Neuron (in vitro differentiated cells): ENCODE measurements around the gene SRRM4.
"Not testable (repeated sequence)": the region's sequence is repeated elsewhere in the genome, so short reads cannot be mapped to it uniquely, and the experiment has no call there.

ENCODE experiments used
- H2AFZ ChIP-seq: one replicate; pipeline ENCODE4 v1.6.1; 2013; ENCODE audit warnings: low read depth, mild to moderate bottlenecking, inconsistent platforms, low read length, moderate library complexity
- H3K27me3 ChIP-seq: one replicate; pipeline ENCODE4 v1.6.1; 2013; ENCODE audit warnings: low read length; ENCODE audit not compliant: insufficient read depth
- H3K36me3 ChIP-seq: one replicate; pipeline ENCODE4 v1.6.1; 2013; ENCODE audit warnings: low read length; ENCODE audit not compliant: insufficient read depth
- H3K4me1 ChIP-seq: one replicate; pipeline ENCODE4 v1.6.1; 2013; ENCODE audit warnings: low read length; ENCODE audit not compliant: insufficient read depth
- H3K4me3 ChIP-seq: 2 replicates; pipeline ENCODE4 v1.5.1; 2013; ENCODE audit warnings: mild to moderate bottlenecking, low read length, moderate library complexity
- H3K9me3 ChIP-seq: one replicate; pipeline ENCODE4 v1.6.1; 2013; ENCODE audit warnings: low read length

SRRM4 gene

DNA sequence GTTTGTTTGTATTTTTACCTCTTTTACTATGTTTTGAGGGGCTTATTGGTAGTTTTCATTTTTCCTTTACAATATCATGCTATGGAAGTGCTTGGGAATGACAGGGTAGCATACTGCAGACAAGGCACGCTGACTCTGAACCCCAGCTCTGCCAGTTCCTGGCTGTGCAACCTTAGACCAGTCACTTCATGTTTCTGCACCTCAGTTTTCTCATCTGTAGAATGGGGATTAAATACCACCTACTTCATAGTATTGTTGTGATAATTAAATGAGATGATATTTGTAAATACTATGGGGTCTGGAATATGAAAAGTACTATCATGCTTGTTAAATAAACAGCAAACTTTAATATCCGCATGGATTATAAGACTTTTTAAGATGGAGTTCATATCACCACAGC is 35.4 kb downstream of the SRRM4 start:
- no peak overlapping the region for H2AFZ ChIP-seq
- no peak overlapping the region for H3K4me3 ChIP-seq
- no peaks in the 10 kb centered on the region for H3K4me1 ChIP-seq
- H3K9me3 ChIP-seq, result no peaks in the 10 kb centered on the region
- H3K27me3 ChIP-seq, result no peaks in the 10 kb centered on the region
- no peaks in the 10 kb centered on the region for H3K36me3 ChIP-seq

DNA sequence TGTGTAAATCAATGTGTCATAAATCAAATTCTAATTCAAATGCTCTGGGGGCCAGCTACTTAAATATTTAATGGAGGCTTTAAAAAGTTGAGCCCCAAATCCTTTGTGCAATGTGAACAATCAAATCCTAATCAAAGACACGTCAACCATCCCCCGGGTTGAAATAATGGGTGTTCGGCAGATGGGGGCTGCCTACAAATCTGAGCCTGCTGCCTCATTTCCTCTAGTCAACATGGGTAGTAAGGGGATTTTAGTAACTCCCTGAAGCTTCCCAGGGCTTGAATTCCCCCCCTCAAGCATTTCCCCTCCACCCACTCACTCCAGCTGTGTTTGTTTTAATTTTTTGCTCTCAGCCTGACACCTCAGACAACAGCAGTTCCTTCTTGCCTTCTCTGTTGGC is 37.8 kb downstream of the SRRM4 start:
- H2AFZ ChIP-seq, result no peak overlapping the region
- H3K9me3 ChIP-seq, result no peaks in the 10 kb centered on the region
- H3K36me3 ChIP-seq, result no peaks in the 10 kb centered on the region
- no peaks in the 10 kb centered on the region for H3K4me1 ChIP-seq
- H3K4me3 ChIP-seq, result no peak overlapping the region
- H3K27me3 ChIP-seq, result no peaks in the 10 kb centered on the region

DNA sequence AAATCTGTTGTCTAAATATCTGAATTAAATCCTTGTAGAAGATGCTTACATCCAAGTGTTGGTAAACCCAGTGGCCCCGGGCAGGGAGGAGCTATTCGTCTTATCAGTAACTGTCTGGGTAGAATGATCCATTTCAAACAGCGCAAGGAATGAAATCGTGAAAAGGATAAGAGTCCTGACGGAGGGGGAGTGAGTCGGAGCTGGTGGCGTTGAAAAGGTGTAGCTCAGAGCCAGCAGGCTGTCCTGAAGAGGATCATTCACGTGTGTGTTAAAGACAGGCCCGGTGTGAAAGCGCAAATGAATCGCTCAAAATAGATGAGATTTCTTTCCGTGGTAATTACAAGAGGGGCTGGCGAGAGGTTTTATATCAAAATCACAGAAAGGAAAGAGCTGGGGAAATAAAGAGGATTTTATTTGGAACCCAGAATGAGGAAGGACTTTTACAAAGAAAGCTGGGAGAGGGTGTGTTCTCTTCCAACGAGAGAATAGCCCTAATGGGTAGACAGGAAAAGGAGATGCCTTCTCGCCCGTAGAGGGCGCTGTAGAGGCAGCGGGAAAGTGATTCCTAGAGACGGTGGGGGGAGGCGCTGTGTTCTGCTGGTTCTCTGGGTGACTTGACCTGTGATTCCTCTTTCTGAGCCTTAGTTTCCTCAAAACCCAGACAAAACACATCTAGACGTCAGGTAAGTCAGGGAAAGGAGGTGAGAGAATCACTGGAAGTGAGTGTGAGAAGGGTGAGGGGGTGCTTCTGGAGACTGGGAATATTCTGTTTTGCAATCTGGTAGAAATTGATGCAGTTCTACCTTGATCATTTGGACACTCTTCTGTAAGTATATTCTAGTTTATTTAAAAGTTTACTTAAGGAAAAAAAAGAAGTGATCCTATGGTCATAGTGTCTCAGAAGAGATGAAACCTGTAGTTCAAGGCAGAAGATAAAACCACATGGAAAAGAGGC is 39.3 kb downstream of the SRRM4 start:
- H3K27me3 ChIP-seq, result no peaks in the 10 kb centered on the region
- no peaks in the 10 kb centered on the region for H3K9me3 ChIP-seq
- H3K4me3 ChIP-seq, result no peak overlapping the region
- H3K36me3 ChIP-seq, result no peaks in the 10 kb centered on the region
- H2AFZ ChIP-seq, result no peak overlapping the region
- H3K4me1 ChIP-seq, result no peaks in the 10 kb centered on the region

DNA sequence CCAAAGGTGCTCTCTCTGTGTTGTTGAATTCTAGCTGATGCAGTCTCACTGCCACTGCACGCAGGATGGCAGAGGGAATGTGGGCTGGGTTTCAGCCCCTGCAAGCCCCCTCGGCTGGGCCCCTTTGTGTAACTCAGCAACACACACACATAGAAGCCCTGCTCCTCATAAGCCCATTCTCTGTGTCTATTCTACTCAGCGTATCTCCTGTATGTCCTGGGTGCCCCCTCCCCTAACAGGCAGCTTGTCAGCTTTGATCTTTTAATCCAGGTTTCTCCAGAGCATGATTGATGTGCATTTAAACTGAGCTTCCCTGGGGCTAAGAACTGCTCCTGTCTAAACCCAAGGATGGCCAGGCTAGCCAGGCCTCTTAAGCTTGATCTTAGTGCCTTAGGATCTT is 43.0 kb downstream of the SRRM4 start:
- no peak overlapping the region for H2AFZ ChIP-seq
- H3K4me1 ChIP-seq, result no peaks in the 10 kb centered on the region
- H3K9me3 ChIP-seq, result no peaks in the 10 kb centered on the region
- no peak overlapping the region for H3K4me3 ChIP-seq
- no peaks in the 10 kb centered on the region for H3K27me3 ChIP-seq
- H3K36me3 ChIP-seq, result no peaks in the 10 kb centered on the region

DNA sequence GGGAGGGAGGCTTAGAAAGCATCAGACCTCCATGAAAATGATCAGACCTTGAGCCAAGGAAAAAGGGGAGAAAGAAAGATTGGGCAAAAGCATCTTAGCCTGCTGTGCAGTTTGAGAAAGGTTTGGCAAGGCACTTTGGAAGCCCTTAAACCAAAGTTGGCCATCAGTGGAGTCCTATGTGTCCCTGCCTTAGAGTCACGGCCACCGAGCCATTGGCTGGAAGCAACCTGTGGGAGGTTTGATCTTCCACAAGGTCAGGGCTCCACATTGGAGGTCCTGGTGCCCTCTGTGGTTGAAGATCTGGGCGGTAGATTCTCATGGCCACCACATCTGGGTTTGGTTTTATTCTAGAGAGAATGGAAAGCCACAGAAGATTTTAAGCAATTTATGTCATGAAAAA is 44.4 kb downstream of the SRRM4 start:
- Histone ChIP-seq H3K4me3 (no peak overlapping the region), H3K9me3 (no peaks in the 10 kb centered on the region), H3K36me3 (no peaks in the 10 kb centered on the region), H3K27me3 (no peaks in the 10 kb centered on the region), H2AFZ (no peak overlapping the region), H3K4me1 (no peaks in the 10 kb centered on the region)

DNA sequence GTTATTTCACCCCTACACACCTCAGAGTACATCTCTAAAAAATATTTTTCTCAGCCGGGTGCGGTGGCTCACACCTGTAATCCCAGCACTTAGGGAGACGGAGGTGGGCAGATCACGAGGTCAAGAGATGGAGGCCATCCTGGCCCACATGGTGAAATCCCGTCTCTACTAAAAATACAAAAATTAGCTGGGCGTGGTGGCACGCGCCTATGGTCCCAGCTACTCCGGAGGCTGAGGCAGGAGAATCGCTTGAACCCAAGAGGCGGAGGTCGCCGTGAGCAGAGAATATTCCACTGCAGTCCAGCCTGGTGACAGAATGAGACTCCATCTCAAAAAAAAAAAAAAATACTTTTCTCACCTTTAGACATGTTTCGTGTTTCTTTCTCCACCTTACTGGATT is 52.0 kb downstream of the SRRM4 start:
- H2AFZ ChIP-seq, H3K4me3 ChIP-seq, H3K9me3 ChIP-seq, H3K36me3 ChIP-seq, H3K27me3 ChIP-seq, H3K4me1 ChIP-seq: not testable (repeated sequence)

DNA sequence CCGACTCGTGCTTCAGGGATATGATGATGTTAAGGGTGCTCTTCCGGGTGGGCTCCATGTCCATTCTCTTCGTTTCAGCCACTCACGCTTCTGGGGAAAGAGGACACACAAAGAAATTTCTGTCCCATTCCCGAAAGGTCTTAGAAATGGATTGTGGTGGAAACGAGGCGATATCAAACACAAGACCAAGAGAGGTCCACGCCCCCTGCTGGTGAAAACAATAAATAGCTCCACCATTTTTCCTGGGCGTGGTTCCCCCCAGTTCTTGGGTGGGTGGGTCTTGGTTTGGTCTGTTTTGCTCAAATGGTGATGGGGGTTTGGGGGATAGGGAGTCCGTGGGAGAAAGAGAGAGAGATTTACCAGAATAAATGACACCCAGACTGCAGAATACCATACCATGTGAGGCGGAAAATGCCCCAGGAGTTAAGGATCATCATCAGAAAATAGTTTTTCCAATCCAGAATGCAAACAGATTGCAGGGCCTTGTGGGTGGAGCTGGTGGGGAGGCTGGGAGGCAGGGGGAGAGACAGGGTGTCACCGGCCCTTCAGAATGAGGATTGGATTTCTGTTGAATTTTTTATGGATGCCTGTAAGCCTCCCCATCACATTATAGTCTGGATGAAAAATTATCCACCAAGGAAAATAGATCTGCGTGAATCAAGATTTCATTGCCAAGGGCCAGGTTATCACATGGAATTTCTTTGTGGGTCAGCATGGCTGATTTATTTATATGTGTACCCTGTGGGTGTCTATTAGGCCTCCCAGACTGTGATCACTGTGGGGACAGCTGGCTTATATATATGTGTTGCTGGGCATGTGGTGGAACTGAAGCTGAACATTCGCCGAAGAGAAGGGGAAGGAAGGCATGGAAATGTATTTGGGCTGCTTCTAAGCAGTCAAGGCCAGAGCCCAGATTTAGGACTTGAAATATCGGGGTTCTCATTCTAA is 55.8 kb downstream of the SRRM4 start:
- no peak overlapping the region for H3K4me3 ChIP-seq
- H2AFZ ChIP-seq, result no peak overlapping the region
- no peaks in the 10 kb centered on the region for H3K27me3 ChIP-seq
- H3K36me3 ChIP-seq, result no peaks in the 10 kb centered on the region
- H3K9me3 ChIP-seq, result no peaks in the 10 kb centered on the region
- no peaks in the 10 kb centered on the region for H3K4me1 ChIP-seq

DNA sequence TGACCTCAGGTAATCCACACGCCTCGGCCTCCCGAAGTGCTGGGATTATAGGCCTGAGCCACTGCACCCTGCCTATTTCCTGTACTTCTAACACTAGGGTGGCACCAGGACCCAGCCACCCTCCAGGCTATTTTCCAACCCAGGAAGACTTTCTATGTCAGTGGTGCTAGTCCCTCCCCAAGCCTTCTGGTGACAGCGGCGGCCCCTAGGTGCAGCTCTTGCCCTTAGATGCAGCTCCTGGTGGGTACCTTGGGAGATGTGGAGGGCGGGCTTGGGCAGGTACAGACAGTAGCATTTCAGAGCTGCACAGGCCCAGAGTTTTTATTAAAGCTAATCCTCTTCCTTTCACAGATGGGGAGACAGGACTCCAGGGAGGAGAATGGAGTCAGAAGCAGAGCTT is 62.8 kb downstream of the SRRM4 start:
- Histone ChIP-seq H3K36me3 (no peaks in the 10 kb centered on the region), H3K27me3 (no peaks in the 10 kb centered on the region), H3K4me3 (no peak overlapping the region), H2AFZ (no peak overlapping the region), H3K9me3 (no peaks in the 10 kb centered on the region), H3K4me1 (no peaks in the 10 kb centered on the region)

DNA sequence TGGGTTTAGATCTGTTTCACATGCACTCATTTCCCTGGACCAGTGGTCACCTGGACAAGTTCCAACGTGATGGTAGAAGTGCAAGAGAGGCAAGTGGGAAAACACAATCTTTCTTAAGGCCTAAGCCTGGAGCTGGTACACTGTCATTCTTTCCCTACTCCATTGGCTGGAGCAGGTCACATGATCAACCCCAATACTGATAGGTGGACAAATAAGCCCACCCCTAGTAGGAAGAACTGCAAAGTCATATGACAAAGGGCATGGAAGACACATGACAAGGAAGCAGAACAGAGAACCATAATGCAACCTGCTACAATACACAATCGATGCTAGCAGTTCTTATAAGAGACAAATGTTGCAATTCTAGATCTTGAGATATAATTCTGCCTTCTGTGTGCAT is 66.3 kb downstream of the SRRM4 start:
- no peaks in the 10 kb centered on the region for H3K9me3 ChIP-seq
- no peak overlapping the region for H2AFZ ChIP-seq
- H3K4me3 ChIP-seq, result no peak overlapping the region
- no peaks in the 10 kb centered on the region for H3K4me1 ChIP-seq
- no peaks in the 10 kb centered on the region for H3K27me3 ChIP-seq
- H3K36me3 ChIP-seq, result no peaks in the 10 kb centered on the region

DNA sequence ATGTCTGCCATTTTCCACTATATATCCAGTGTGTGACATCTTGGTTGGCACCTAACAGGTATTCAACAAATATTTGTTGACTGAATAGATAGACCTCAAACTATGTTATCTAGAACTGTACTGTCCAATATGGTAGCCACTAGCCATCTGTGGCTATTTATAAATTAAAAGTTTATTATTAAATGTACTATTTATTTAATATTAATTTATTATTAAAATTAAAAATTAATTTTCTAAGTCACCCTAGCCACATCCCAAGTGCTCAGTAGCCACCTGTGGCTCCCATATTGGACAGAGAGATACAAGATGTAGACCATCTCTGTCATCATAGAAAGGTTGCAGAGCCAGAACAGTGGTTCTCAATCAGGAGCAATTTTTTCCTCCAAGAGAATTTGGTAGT is 69.3 kb downstream of the SRRM4 start:
- no peak overlapping the region for H3K4me3 ChIP-seq
- H3K36me3 ChIP-seq, result no peaks in the 10 kb centered on the region
- no peaks in the 10 kb centered on the region for H3K27me3 ChIP-seq
- no peaks in the 10 kb centered on the region for H3K4me1 ChIP-seq
- H3K9me3 ChIP-seq, result no peaks in the 10 kb centered on the region
- H2AFZ ChIP-seq, result no peak overlapping the region

DNA sequence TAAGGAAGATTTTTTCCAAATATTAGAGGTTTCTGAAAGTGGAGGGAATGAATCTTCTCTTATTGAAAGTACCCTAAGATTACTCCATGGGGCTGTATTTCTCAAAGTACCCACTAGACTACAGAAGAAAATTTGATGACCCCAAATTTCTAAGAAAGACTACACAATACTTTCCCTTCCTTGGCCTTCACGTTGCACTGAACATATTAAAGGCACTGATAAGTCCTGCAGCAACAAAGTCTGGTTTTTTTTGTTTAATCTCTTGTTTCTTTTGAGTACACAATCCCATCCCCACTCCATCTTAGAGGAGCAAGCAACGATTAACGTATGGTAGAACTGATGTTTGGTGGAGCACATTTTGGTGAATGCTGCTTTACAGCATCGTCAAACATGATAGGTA is 70.1 kb downstream of the SRRM4 start:
- Histone ChIP-seq H3K36me3 (no peaks in the 10 kb centered on the region), H3K9me3 (no peaks in the 10 kb centered on the region), H3K4me3 (no peak overlapping the region), H3K27me3 (no peaks in the 10 kb centered on the region), H2AFZ (no peak overlapping the region), H3K4me1 (no peaks in the 10 kb centered on the region)

DNA sequence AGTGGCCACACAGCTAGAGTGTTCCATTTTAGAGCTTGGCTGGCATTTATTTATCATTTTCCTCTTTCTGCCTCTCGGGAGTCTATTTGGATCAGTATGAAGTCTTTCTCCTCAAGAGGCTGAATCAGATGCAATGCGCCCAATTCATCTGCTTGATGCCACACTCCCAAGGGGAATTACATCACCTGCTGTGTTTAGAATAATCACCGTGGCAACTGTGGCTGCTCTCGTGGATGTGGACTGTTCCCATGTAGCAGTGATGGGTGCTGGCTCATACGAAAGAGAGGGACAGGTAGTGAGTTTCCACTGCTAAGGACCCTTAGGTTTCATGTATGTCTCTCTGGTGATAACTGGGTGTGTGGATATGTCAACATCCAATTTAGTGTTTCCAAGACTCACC is 70.7 kb downstream of the SRRM4 start:
- Histone ChIP-seq H3K4me1 (no peaks in the 10 kb centered on the region), H3K9me3 (no peaks in the 10 kb centered on the region), H2AFZ (no peak overlapping the region), H3K36me3 (no peaks in the 10 kb centered on the region), H3K4me3 (no peak overlapping the region), H3K27me3 (no peaks in the 10 kb centered on the region)

DNA sequence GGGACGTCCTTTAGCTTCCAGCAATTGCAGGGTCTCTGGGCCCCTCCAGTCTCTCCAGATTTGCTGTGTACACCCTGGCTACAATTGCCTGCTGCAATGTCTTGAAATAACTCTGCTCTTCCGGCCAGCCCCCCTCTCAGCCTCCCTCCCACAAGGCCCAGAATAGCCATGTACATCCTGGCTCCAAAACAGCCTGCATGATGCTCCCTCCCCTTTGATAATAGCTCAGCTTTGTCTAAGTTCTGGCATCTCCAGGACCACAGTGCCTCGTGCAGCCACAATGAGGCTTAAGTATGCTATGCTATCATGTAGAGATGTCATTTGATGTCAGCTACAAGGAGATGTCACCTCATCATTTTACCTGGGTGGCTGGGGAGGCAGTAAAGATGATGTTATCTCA is 74.6 kb downstream of the SRRM4 start:
- H3K4me1 ChIP-seq, result no peaks in the 10 kb centered on the region
- no peak overlapping the region for H3K4me3 ChIP-seq
- no peaks in the 10 kb centered on the region for H3K36me3 ChIP-seq
- H3K9me3 ChIP-seq, result no peaks in the 10 kb centered on the region
- no peak overlapping the region for H2AFZ ChIP-seq
- H3K27me3 ChIP-seq, result no peaks in the 10 kb centered on the region
